Measurements from ENCODE around the gene RAD23B.
"Not testable (repeated sequence)": the region's sequence is repeated elsewhere in the genome, so short reads cannot be mapped to it uniquely, and the experiment has no call there.

RAD23B gene

GRCh38 chr9:107294756-107295155 is 11.7 kb downstream of the RAD23B start:
- no peak for DNase-seq (ENCODE audit: low spot score)

GRCh38 chr9:107295995-107296394 is 12.9 kb downstream of the RAD23B start:
- no peak for DNase-seq (ENCODE audit: low spot score)

- not testable (repeated sequence) for DNase-seq (ENCODE audit: low spot score)
These were observed 13.5 kb downstream of the RAD23B start for GRCh38 chr9:107296592-107296991.

GRCh38 chr9:107299437-107299836 is 16.4 kb downstream of the RAD23B start:
- no peak for DNase-seq (ENCODE audit: low spot score)

GRCh38 chr9:107306308-107306707 is 23.2 kb downstream of the RAD23B start:
- DNase-seq (ENCODE audit: low spot score) = no peak

- DNase-seq (ENCODE audit: low spot score) = no peak
These were observed 24.3 kb downstream of the RAD23B start for GRCh38 chr9:107307331-107307730.

- DNase-seq (ENCODE audit: low spot score) = no peak
These were observed 25.4 kb downstream of the RAD23B start for GRCh38 chr9:107308461-107308860.

- DNase-seq (ENCODE audit: low spot score) = no peak
These were observed 26.2 kb downstream of the RAD23B start for GRCh38 chr9:107309271-107309670.

GRCh38 chr9:107312376-107313050 is 29.4 kb downstream of the RAD23B start:
- no peak for DNase-seq (ENCODE audit: low spot score)

GRCh38 chr9:107313555-107314096 is 30.5 kb downstream of the RAD23B start:
- DNase-seq (ENCODE audit: low spot score) = no peak

- DNase-seq (ENCODE audit: low spot score) = no peak
These were observed 31.7 kb downstream of the RAD23B start for GRCh38 chr9:107314763-107315162.

- no peak for DNase-seq (ENCODE audit: low spot score)
These were observed 33.9 kb downstream of the RAD23B start for GRCh38 chr9:107316795-107317661.

- no peak for DNase-seq (ENCODE audit: low spot score)
These were observed 39.6 kb downstream of the RAD23B start for GRCh38 chr9:107322643-107323042.

- DNase-seq (ENCODE audit: low spot score) = no peak
These were observed 40.9 kb downstream of the RAD23B start for GRCh38 chr9:107323836-107324585.

GRCh38 chr9:107325842-107326241 is 42.8 kb downstream of the RAD23B start:
- DNase-seq (ENCODE audit: low spot score) = no peak

- no peak for DNase-seq (ENCODE audit: low spot score)
These were observed 45.4 kb downstream of the RAD23B start for GRCh38 chr9:107328510-107328909.

- DNase-seq (ENCODE audit: low spot score) = no peak
These were observed 47.3 kb downstream of the RAD23B start for GRCh38 chr9:107330420-107330819.

GRCh38 chr9:107332883-107333282 is 49.8 kb downstream of the RAD23B start:
- DNase-seq (ENCODE audit: low spot score) = no peak

GRCh38 chr9:107333363-107333762 is 50.3 kb downstream of the RAD23B start:
- DNase-seq (ENCODE audit: low spot score) = no peak

GRCh38 chr9:107334103-107334776 is 51.2 kb downstream of the RAD23B start:
- DNase-seq (ENCODE audit: low spot score) = no peak

GRCh38 chr9:107335331-107335730 is 52.3 kb downstream of the RAD23B start:
- DNase-seq (ENCODE audit: low spot score) = no peak
